Karpas-422 (cell line): Measurements from ENCODE around the gene ACTL8. TPM values are rescaled to one million over a fixed set of nuclear protein-coding genes. Genes with fewer than 3 reads are reported as not detected.

Experiments used
- DNase-seq: peaks from one replicate; pipeline ENCODE4 v3.0.0-alpha.2; 2015
- H2AFZ ChIP-seq: fragments of 200-600 bp; sonication (generic); 2 replicates; pipeline ENCODE4 v1.6.1; 2014; ENCODE audit warnings: antibody characterized with exemption, low read length, mixed read lengths
- H3K27ac ChIP-seq: fragments of 200-600 bp; sonication (generic); 2 replicates; pipeline ENCODE4 v1.5.1; 2014; ENCODE audit warnings: mild to moderate bottlenecking, low read length, moderate library complexity
- H3K27me3 ChIP-seq: fragments of 200-600 bp; sonication (generic); 2 replicates; pipeline ENCODE4 v1.6.1; 2014; ENCODE audit warnings: low read length, mixed read lengths
- H3K36me3 ChIP-seq: fragments of 200-600 bp; sonication (generic); 2 replicates; pipeline ENCODE4 v1.6.1; 2014; ENCODE audit warnings: low read length, mixed read lengths; ENCODE audit not compliant: insufficient read depth
- H3K4me1 ChIP-seq: fragments of 200-600 bp; sonication (generic); 2 replicates; pipeline ENCODE4 v1.6.1; 2014; ENCODE audit warnings: mild to moderate bottlenecking, low read length, mixed read lengths
- H3K4me2 ChIP-seq: fragments of 200-600 bp; sonication (generic); 2 replicates; pipeline ENCODE4 v1.6.1; 2014; ENCODE audit warnings: low read length, low read depth, mild to moderate bottlenecking; ENCODE audit not compliant: poor library complexity, severe bottlenecking
- H3K4me3 ChIP-seq: fragments of 200-600 bp; sonication (generic); 2 replicates; pipeline ENCODE4 v1.5.1; 2014; ENCODE audit warnings: mild to moderate bottlenecking, antibody characterized with exemption, low read length, mixed read lengths
- H3K79me2 ChIP-seq: fragments of 200-600 bp; sonication (generic); 2 replicates; pipeline ENCODE4 v1.6.1; 2014; ENCODE audit warnings: mild to moderate bottlenecking, low read length, mixed read lengths
- H3K9ac ChIP-seq: fragments of 200-600 bp; sonication (generic); 2 replicates; pipeline ENCODE4 v1.6.0; 2014; ENCODE audit warnings: low read length
- H3K9me2 ChIP-seq: fragments of 200-600 bp; sonication (generic), shearing (Covaris generic); replicated peaks from 2 replicates; pipeline ENCODE4 v1.6.0; 2014; ENCODE audit warnings: mild to moderate bottlenecking, low read length, moderate library complexity; ENCODE audit not compliant: insufficient read depth
- H3K9me3 ChIP-seq: fragments of 300-700, 200-600 bp; sonication (generic); 2 replicates; pipeline ENCODE4 v1.6.1; 2014; ENCODE audit warnings: low read length, mixed read lengths
- H4K20me1 ChIP-seq: fragments of 200-600 bp; sonication (generic); 2 replicates; pipeline ENCODE4 v1.6.1; 2014; ENCODE audit warnings: mild to moderate bottlenecking, antibody characterized with exemption, low read length, low read depth; ENCODE audit not compliant: insufficient read depth
- total RNA-seq: library from RNA; depleted of rRNA; stranded (reverse); fragments of >200 nt; shearing (Covaris generic); gene quantifications from 2 replicates; pipeline ENCODE4 v1.2.3, GENCODE V29; 2014; ENCODE audit warnings: low replicate concordance

The ACTL8 gene
- total RNA-seq, 1 experiment from 2014 or later, result not detected

GRCh38 chr1:17861685-17862084, 106.6 kb downstream of the ACTL8 start:
- DNase-seq, result no peak
- no peaks in the 10 kb centered on the region for H3K36me3 ChIP-seq
- H3K4me2 ChIP-seq, result no peak overlapping the region

GRCh38 chr1:17862121-17862520, 107.0 kb downstream of the ACTL8 start:
- H3K9ac ChIP-seq, result no peak overlapping the region
- no peak overlapping the region for H3K27ac ChIP-seq
- H3K79me2 ChIP-seq, result no peaks in the 10 kb centered on the region
- no peaks in the 10 kb centered on the region for H4K20me1 ChIP-seq
- no peak overlapping the region for H3K4me3 ChIP-seq
- H2AFZ ChIP-seq, result no peak overlapping the region
- H3K4me2 ChIP-seq, result no peak overlapping the region
- no peaks in the 10 kb centered on the region for H3K9me2 ChIP-seq
- H3K36me3 ChIP-seq, result no peaks in the 10 kb centered on the region
- H3K9me3 ChIP-seq, result no peaks in the 10 kb centered on the region
- no peak for DNase-seq
- no peaks in the 10 kb centered on the region for H3K27me3 ChIP-seq
- peaks cover 7% of the 10 kb centered on the region; the same call in 1 of the 2 replicates for H3K4me1 ChIP-seq

More at GRCh38 chr1:17861685-17862084, 106.6 kb downstream of the ACTL8 start:
- no peaks in the 10 kb centered on the region for H4K20me1 ChIP-seq
- no peak overlapping the region for H3K27ac ChIP-seq
- H2AFZ ChIP-seq, result no peak overlapping the region
- no peaks in the 10 kb centered on the region for H3K79me2 ChIP-seq
- H3K9me3 ChIP-seq, result no peaks in the 10 kb centered on the region
- no peaks in the 10 kb centered on the region for H3K9me2 ChIP-seq
- H3K9ac ChIP-seq, result no peak overlapping the region
- no peaks in the 10 kb centered on the region for H3K27me3 ChIP-seq
- no peak overlapping the region for H3K4me3 ChIP-seq
- H3K4me1 ChIP-seq, result peaks cover 7% of the 10 kb centered on the region; the same call in 1 of the 2 replicates

GRCh38 chr1:17865912-17866739, 111.0 kb downstream of the ACTL8 start:
- H3K36me3 ChIP-seq, result no peaks in the 10 kb centered on the region
- no peaks in the 10 kb centered on the region for H3K9me2 ChIP-seq
- no peaks in the 10 kb centered on the region for H3K79me2 ChIP-seq
- H3K27me3 ChIP-seq, result no peaks in the 10 kb centered on the region
- no peak overlapping the region for H3K27ac ChIP-seq
- no peak overlapping the region for H3K4me3 ChIP-seq
- H3K9me3 ChIP-seq, result no peaks in the 10 kb centered on the region
- peaks cover 7% of the 10 kb centered on the region; the same call in 1 of the 2 replicates for H3K4me1 ChIP-seq
- no peaks in the 10 kb centered on the region for H4K20me1 ChIP-seq
- no peak for DNase-seq
- no peak overlapping the region for H2AFZ ChIP-seq
- H3K9ac ChIP-seq, result no peak overlapping the region
- H3K4me2 ChIP-seq, result no peak overlapping the region

- Histone ChIP-seq H3K4me1 (peaks cover 2% of the 10 kb centered on the region; the same call in 1 of the 2 replicates), H3K27ac (no peak overlapping the region), H4K20me1 (no peaks in the 10 kb centered on the region), H3K9ac (no peak overlapping the region), H3K4me2 (no peak overlapping the region), H3K9me2 (no peaks in the 10 kb centered on the region), H3K9me3 (no peaks in the 10 kb centered on the region), H3K27me3 (no peaks in the 10 kb centered on the region), H3K4me3 (no peak overlapping the region), H2AFZ (no peak overlapping the region), H3K79me2 (no peaks in the 10 kb centered on the region), H3K36me3 (no peaks in the 10 kb centered on the region)
- no peak for DNase-seq
Measured at GRCh38 chr1:17866740-17867029, 111.6 kb downstream of the ACTL8 start.

GRCh38 chr1:17867470-17867869, 112.3 kb downstream of the ACTL8 start:
- no peak overlapping the region for H3K9ac ChIP-seq

GRCh38 chr1:17869815-17870214, 114.7 kb downstream of the ACTL8 start:
- DNase-seq, result no peak
- Histone ChIP-seq H2AFZ (no peak overlapping the region), H4K20me1 (no peaks in the 10 kb centered on the region), H3K36me3 (no peaks in the 10 kb centered on the region), H3K27me3 (no peaks in the 10 kb centered on the region), H3K9ac (no peak overlapping the region), H3K79me2 (no peaks in the 10 kb centered on the region), H3K9me2 (no peaks in the 10 kb centered on the region), H3K9me3 (no peaks in the 10 kb centered on the region), H3K4me2 (no peak overlapping the region), H3K4me3 (no peak overlapping the region), H3K27ac (no peak overlapping the region), H3K4me1 (peaks cover 5% of the 10 kb centered on the region)

More at GRCh38 chr1:17867470-17867869, 112.3 kb downstream of the ACTL8 start:
- no peaks in the 10 kb centered on the region for H3K9me2 ChIP-seq
- H3K9me3 ChIP-seq, result no peaks in the 10 kb centered on the region
- H3K4me3 ChIP-seq, result no peak overlapping the region
- H4K20me1 ChIP-seq, result no peaks in the 10 kb centered on the region
- no peaks in the 10 kb centered on the region for H3K4me1 ChIP-seq
- no peak overlapping the region for H3K4me2 ChIP-seq
- no peaks in the 10 kb centered on the region for H3K27me3 ChIP-seq
- H3K36me3 ChIP-seq, result no peaks in the 10 kb centered on the region
- H2AFZ ChIP-seq, result no peak overlapping the region
- no peak overlapping the region for H3K27ac ChIP-seq
- H3K79me2 ChIP-seq, result no peaks in the 10 kb centered on the region
- DNase-seq, result no peak

- H3K4me1 ChIP-seq, result peaks cover 9% of the 10 kb centered on the region
- no peaks in the 10 kb centered on the region for H3K36me3 ChIP-seq
- H2AFZ ChIP-seq, result no peak overlapping the region
- no peaks in the 10 kb centered on the region for H3K79me2 ChIP-seq
- no peaks in the 10 kb centered on the region for H3K9me3 ChIP-seq
- DNase-seq, result no peak
- H3K4me2 ChIP-seq, result no peak overlapping the region
- no peak overlapping the region for H3K27ac ChIP-seq
- no peak overlapping the region for H3K4me3 ChIP-seq
- no peaks in the 10 kb centered on the region for H3K9me2 ChIP-seq
- no peaks in the 10 kb centered on the region for H4K20me1 ChIP-seq
- H3K9ac ChIP-seq, result no peak overlapping the region
- no peaks in the 10 kb centered on the region for H3K27me3 ChIP-seq
Measured at GRCh38 chr1:17870679-17871078, 115.5 kb downstream of the ACTL8 start.

GRCh38 chr1:17873007-17873675, 118.0 kb downstream of the ACTL8 start:
- H2AFZ ChIP-seq, result no peak overlapping the region
- H3K27me3 ChIP-seq, result no peaks in the 10 kb centered on the region
- no peaks in the 10 kb centered on the region for H3K9me3 ChIP-seq
- no peaks in the 10 kb centered on the region for H3K36me3 ChIP-seq
- H3K4me2 ChIP-seq, result no peak overlapping the region
- no peak overlapping the region for H3K27ac ChIP-seq
- H4K20me1 ChIP-seq, result no peaks in the 10 kb centered on the region
- H3K9ac ChIP-seq, result no peak overlapping the region
- no peaks in the 10 kb centered on the region for H3K9me2 ChIP-seq
- H3K4me1 ChIP-seq, result peaks cover 9% of the 10 kb centered on the region
- no peak for DNase-seq
- no peak overlapping the region for H3K4me3 ChIP-seq
- H3K79me2 ChIP-seq, result no peaks in the 10 kb centered on the region
